LNCaP clone FGC (cell line): ENCODE measurements around the gene PPP1R3E.
"Not testable (repeated sequence)": the region's sequence is repeated elsewhere in the genome, so short reads cannot be mapped to it uniquely, and the experiment has no call there.

Experiments
- DNase-seq: peaks from one replicate; pipeline ENCODE4 v3.0.0-alpha.2; 2011; ENCODE audit warnings: low read depth
- H3K4me3 ChIP-seq: 2 replicates; pipeline ENCODE4 v1.5.1; 2011; ENCODE audit warnings: mild to moderate bottlenecking, low read depth, low read length, control low read depth
- CTCF ChIP-seq: IDR thresholded peaks from 2 replicates; pipeline ENCODE4 v1.5.1; 2012; ENCODE audit warnings: mild to moderate bottlenecking; ENCODE audit not compliant: control insufficient read depth, insufficient read depth; ENCODE audit errors: extremely low read depth

Gene PPP1R3E

GRCh38 chr14:23277189-23277588 lies 25.5 kb downstream of the PPP1R3E start:
- DNase-seq = no peak
- H3K4me3 ChIP-seq = no peak overlapping the region
- no peak for TF ChIP-seq CTCF

DNA sequence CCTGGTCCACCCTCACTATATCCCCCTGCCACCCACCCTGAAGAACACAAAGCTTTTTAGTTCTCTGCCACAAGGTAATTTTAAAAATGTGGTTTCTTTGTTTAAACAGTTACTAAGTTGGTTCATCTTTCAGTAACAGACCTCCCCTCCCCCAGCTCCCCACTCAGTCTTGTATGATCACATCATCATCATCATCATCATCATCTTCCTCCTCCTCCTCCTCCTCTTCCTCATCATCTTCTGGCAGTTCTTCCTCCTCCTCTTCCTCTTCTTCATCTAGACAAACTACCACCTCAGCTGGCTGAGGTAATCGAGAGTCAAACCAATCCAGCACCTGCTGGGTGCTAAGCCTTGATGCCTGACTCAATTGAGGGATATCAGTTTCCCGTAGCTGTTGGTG lies 27.2 kb downstream of the PPP1R3E start:
- no peak for DNase-seq
- no peak for TF ChIP-seq CTCF
- H3K4me3 ChIP-seq = no peak overlapping the region

GRCh38 chr14:23269193-23269592 lies 33.5 kb downstream of the PPP1R3E start:
- no peak for DNase-seq
- no peak overlapping the region for H3K4me3 ChIP-seq
- TF ChIP-seq CTCF = no peak

DNA sequence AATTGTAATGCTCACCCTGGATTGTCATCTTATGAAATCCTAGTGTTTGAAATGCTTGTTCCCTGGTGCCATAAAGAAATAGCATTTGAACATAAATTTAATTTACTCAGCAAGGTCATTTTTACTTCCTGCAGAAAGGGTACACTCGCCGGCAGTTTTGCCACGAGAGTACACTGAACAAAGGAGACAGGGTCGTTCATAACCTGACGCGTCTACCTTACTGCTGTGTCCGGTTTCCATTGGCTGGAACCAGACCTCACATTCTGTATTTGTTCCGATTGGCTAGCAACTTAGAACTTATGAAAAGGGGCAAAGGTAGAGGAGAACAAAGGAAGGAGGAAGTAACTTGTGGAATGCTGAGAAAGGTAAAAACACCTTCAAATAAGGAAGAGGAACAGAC lies 41.8 kb downstream of the PPP1R3E start:
- H3K4me3 ChIP-seq, DNase-seq: not testable (repeated sequence)

GRCh38 chr14:23259426-23259825 lies 43.2 kb downstream of the PPP1R3E start:
- TF ChIP-seq CTCF = no peak
- no peak for DNase-seq
- no peak overlapping the region for H3K4me3 ChIP-seq

GRCh38 chr14:23258256-23258655 lies 44.4 kb downstream of the PPP1R3E start:
- no peak for DNase-seq

GRCh38 chr14:23252420-23253333 lies 50.0 kb downstream of the PPP1R3E start:
- H3K4me3 ChIP-seq = no peak overlapping the region
- no peak for DNase-seq
- no peak for TF ChIP-seq CTCF

More at GRCh38 chr14:23258256-23258655, 44.4 kb downstream of the PPP1R3E start:
- TF ChIP-seq CTCF = no peak
- H3K4me3 ChIP-seq = no peak overlapping the region
